CD14-positive monocyte (primary cell): ENCODE measurements around the gene MYORG. TPM values are rescaled to one million over a fixed set of nuclear protein-coding genes. Genes with fewer than 3 reads are reported as not detected.
A peak's percentile ranks its signal among the peaks of the same experiment; 100 is the strongest.

ENCODE experiments used
- DNase-seq, 3 donors: peaks; one replicate each; pipeline ENCODE4 v3.0.0-alpha.2; 2011 to 2022
- H2AFZ ChIP-seq: 2 replicates; pipeline ENCODE4 v1.6.0; 2012; ENCODE audit warnings: mild to moderate bottlenecking, low read depth, low read length, inconsistent platforms; ENCODE audit not compliant: insufficient read depth, poor library complexity, severe bottlenecking
- H3K27ac ChIP-seq, 2 donors: 1 replicate in 1 of 2; 2 replicates in 1 of 2; pipeline ENCODE4 v1.5.1; 2012 to 2013; ENCODE audit warnings: low read length in 2 of 2, control low read depth in 1 of 2, inconsistent platforms in 1 of 2, low read depth in 1 of 2, mild to moderate bottlenecking in 1 of 2
- H3K27me3 ChIP-seq, 2 donors: one replicate each; pipeline versions ENCODE4 v1.6.0 to v1.6.1; 2011 to 2013; ENCODE audit warnings: low read length in 2 of 2; ENCODE audit not compliant: control insufficient read depth in 2 of 2, insufficient read depth in 2 of 2
- H3K36me3 ChIP-seq, 2 donors: replicated peaks in 1 of 2; 1 replicate in 1 of 2; 2 replicates in 1 of 2; pipeline versions ENCODE4 v1.5.1 to v1.6.1; 2012 to 2013; ENCODE audit warnings: low read length in 2 of 2, control low read depth in 1 of 2, inconsistent platforms in 1 of 2, mild to moderate bottlenecking in 1 of 2; ENCODE audit not compliant: insufficient read depth in 2 of 2, control insufficient read depth in 1 of 2
- H3K4me1 ChIP-seq, 2 donors: 1 replicate in 1 of 2; 2 replicates in 1 of 2; pipeline versions ENCODE4 v1.5.1 to v1.6.1; 2012 to 2013; ENCODE audit warnings: low read length in 2 of 2, control low read depth in 1 of 2, inconsistent platforms in 1 of 2, mild to moderate bottlenecking in 1 of 2, moderate library complexity in 1 of 2; ENCODE audit not compliant: insufficient read depth in 2 of 2, control insufficient read depth in 1 of 2
- H3K4me2 ChIP-seq: replicated peaks from 2 replicates; pipeline ENCODE3; 2012; ENCODE audit warnings: low read length, moderate library complexity, mild to moderate bottlenecking; ENCODE audit not compliant: poor library complexity, severe bottlenecking; ENCODE audit errors: extremely low read depth
- H3K4me3 ChIP-seq, 3 experiments: fragments of 200-600 bp in 1 of 3; sonication (generic) in 1 of 3; replicated peaks in 1 of 3; 1 replicate in 2 of 3; 2 replicates in 1 of 3; pipeline ENCODE4 v1.5.1; 2011 to 2013; ENCODE audit warnings: low read length in 3 of 3, mild to moderate bottlenecking in 3 of 3, control low read depth in 2 of 3, low read depth in 2 of 3, inconsistent platforms in 1 of 3, moderate library complexity in 1 of 3
- H3K79me2 ChIP-seq: 2 replicates; pipeline ENCODE4 v1.6.0; 2012; ENCODE audit warnings: mild to moderate bottlenecking, control low read depth, inconsistent platforms, low read length, moderate library complexity; ENCODE audit not compliant: insufficient read depth
- H3K9ac ChIP-seq: 2 replicates; pipeline ENCODE4 v1.6.0; 2017; ENCODE audit warnings: low read length, mild to moderate bottlenecking; ENCODE audit not compliant: insufficient read depth, poor library complexity, severe bottlenecking
- H3K9me3 ChIP-seq, 2 donors: replicated peaks in 1 of 2; 1 replicate in 1 of 2; 2 replicates in 1 of 2; pipeline versions ENCODE4 v1.5.1 to v1.6.1; 2012 to 2013; ENCODE audit warnings: low read length in 2 of 2, control low read depth in 1 of 2; ENCODE audit not compliant: control insufficient read depth in 1 of 2, insufficient read depth in 1 of 2
- H4K20me1 ChIP-seq: 2 replicates; pipeline ENCODE4 v1.6.0; 2012; ENCODE audit warnings: mild to moderate bottlenecking, low read length, control low read depth, moderate library complexity; ENCODE audit not compliant: insufficient read depth
- H3K27ac Mint-ChIP-seq, 7 donors: one replicate each; pipeline ENCODE4 v1.8.0; 2020; ENCODE audit warnings: mild to moderate bottlenecking in 7 of 7, mixed read lengths in 7 of 7, moderate library complexity in 6 of 7, inconsistent platforms in 2 of 7
- H3K27me3 Mint-ChIP-seq, 3 donors: one replicate each; pipeline ENCODE4 v1.8.0; 2021 to 2022; ENCODE audit warnings: low read depth in 3 of 3, mild to moderate bottlenecking in 3 of 3, mixed read lengths in 3 of 3, moderate library complexity in 3 of 3, inconsistent platforms in 1 of 3
- H3K36me3 Mint-ChIP-seq, 2 donors: one replicate each; pipeline ENCODE4 v1.8.0; 2020; ENCODE audit warnings: mixed read lengths in 2 of 2, inconsistent platforms in 1 of 2, mild to moderate bottlenecking in 1 of 2
- H3K4me1 Mint-ChIP-seq: one replicate; pipeline ENCODE4 v1.8.0; 2020; ENCODE audit warnings: mild to moderate bottlenecking, mixed read lengths
- H3K4me3 Mint-ChIP-seq, 2 donors: one replicate each; pipeline ENCODE4 v1.8.0; 2020; ENCODE audit warnings: mild to moderate bottlenecking in 2 of 2, mixed read lengths in 2 of 2, moderate library complexity in 1 of 2
- H3K9me3 Mint-ChIP-seq, 7 donors: one replicate each; pipeline ENCODE4 v1.8.0; 2020 to 2022; ENCODE audit warnings: mixed read lengths in 7 of 7, mild to moderate bottlenecking in 6 of 7, moderate library complexity in 6 of 7, inconsistent platforms in 2 of 7
- CTCF ChIP-seq: fragments of 200-600 bp; IDR thresholded peaks from one replicate; pipeline ENCODE4 v1.8.0; 2022; ENCODE audit warnings: antibody characterized with exemption, mild to moderate bottlenecking
- WGBS: methylation state at CpG from one replicate; pipeline ENCODE4 v1.1.5; 2013; ENCODE audit warnings: missing lambda C conversion rate; ENCODE audit not compliant: insufficient coverage; 5-methylcytosine and 5-hydroxymethylcytosine counted together
- intact Hi-C, 2 donors: fragments of 100-400 bp; cut with micrococcal nuclease; formaldehyde crosslinking; loops; one replicate each; pipeline versions ENCODE4 v1.15.0 to v1.15.1; 2023
- polyA plus RNA-seq, 3 donors: library from polyadenylated mRNA; depleted of rRNA in 1 of 3; unstranded in 2 of 3; stranded (reverse) in 1 of 3; fragments of 300-500 nt in 2 of 3; fragments of >200 nt in 1 of 3; fragmentation: Illumina TruSeq in 2 of 3; gene quantifications; 1 replicate in 2 of 3; 2 replicates in 1 of 3; pipeline ENCODE4 v1.2.3, GENCODE V29; 2012 to 2021

Gene MYORG
- polyA plus RNA-seq, 3 donors = 0.01 to 0.05 TPM; not detected in 1

- Mint-ChIP-seq H3K4me1 (peaks cover 6% of the 10 kb centered on the region), H3K36me3 (peaks cover 2% of the 10 kb centered on the region in 2 donors), H3K27me3 (peaks cover 2 to 7% (median 3%) of the 10 kb centered on the region in 3 donors), H3K4me3 (no peak overlapping the region), H3K27ac (no peak overlapping the region), H3K9me3 (peaks cover 0 to 11% (median 2%) of the 10 kb centered on the region in 7 donors)
- no peaks in the 10 kb centered on the region for H3K27me3 ChIP-seq
- H2AFZ ChIP-seq = no peak overlapping the region
- intact Hi-C loops = no loop called here
- H3K4me3 ChIP-seq = no peak overlapping the region
- DNase-seq = no peak
- H3K9me3 ChIP-seq = peaks cover 0 to under 1% of the 10 kb centered on the region in 2 donors
- H3K79me2 ChIP-seq = no peaks in the 10 kb centered on the region
- H3K4me1 ChIP-seq = no peaks in the 10 kb centered on the region
- no peak overlapping the region for H3K27ac ChIP-seq
- no peak overlapping the region for H3K9ac ChIP-seq
- no peak for TF ChIP-seq CTCF
- 89% methylated on average over 1 of the region's 2 CpGs for WGBS
- H4K20me1 ChIP-seq = no peaks in the 10 kb centered on the region
- no peaks in the 10 kb centered on the region for H3K36me3 ChIP-seq
- H3K4me2 ChIP-seq = no peak overlapping the region
Measured at GRCh38 chr9:34365282-34365681, 11.4 kb downstream of the MYORG start.

GRCh38 chr9:34363619-34364351, 12.9 kb downstream of the MYORG start:
- Histone ChIP-seq H4K20me1 (no peaks in the 10 kb centered on the region), H3K27me3 (no peaks in the 10 kb centered on the region), H3K4me1 (no peaks in the 10 kb centered on the region), H2AFZ (no peak overlapping the region), H3K4me3 (no peak overlapping the region), H3K9me3 (no peaks in the 10 kb centered on the region), H3K79me2 (no peaks in the 10 kb centered on the region), H3K4me2 (no peak overlapping the region), H3K36me3 (no peaks in the 10 kb centered on the region), H3K27ac (no peak overlapping the region), H3K9ac (no peak overlapping the region)
- peak overlapping the region in 1 of 7 donors; percentile 10 for H3K27ac Mint-ChIP-seq
- 23% methylated on average over 3 of the region's 13 CpGs for WGBS
- no peak for TF ChIP-seq CTCF
- peaks cover 2 to 7% (median 3%) of the 10 kb centered on the region in 3 donors for H3K27me3 Mint-ChIP-seq
- H3K4me1 Mint-ChIP-seq = peaks cover 6% of the 10 kb centered on the region
- intact Hi-C loops = no loop called here
- H3K36me3 Mint-ChIP-seq = peaks cover 2% of the 10 kb centered on the region in 2 donors
- no peak overlapping the region for H3K4me3 Mint-ChIP-seq
- peaks cover 0 to 10% (median 2%) of the 10 kb centered on the region in 7 donors for H3K9me3 Mint-ChIP-seq
- no peak for DNase-seq
